ENCODE results near the gene PVALB. TPM values are rescaled to one million over a fixed set of nuclear protein-coding genes. Genes with fewer than 3 reads are reported as not detected.

The PVALB gene
- total and polyA plus RNA-seq, 9 of the 15 experiments (the other 6 are each of a cell fraction or from before 2014, with no cell fraction given): not detected

GRCh38 chr22:36815558-36816338 is 1.1 kb downstream of the PVALB start (continued):
- TF ChIP-seq, protein P1, sequence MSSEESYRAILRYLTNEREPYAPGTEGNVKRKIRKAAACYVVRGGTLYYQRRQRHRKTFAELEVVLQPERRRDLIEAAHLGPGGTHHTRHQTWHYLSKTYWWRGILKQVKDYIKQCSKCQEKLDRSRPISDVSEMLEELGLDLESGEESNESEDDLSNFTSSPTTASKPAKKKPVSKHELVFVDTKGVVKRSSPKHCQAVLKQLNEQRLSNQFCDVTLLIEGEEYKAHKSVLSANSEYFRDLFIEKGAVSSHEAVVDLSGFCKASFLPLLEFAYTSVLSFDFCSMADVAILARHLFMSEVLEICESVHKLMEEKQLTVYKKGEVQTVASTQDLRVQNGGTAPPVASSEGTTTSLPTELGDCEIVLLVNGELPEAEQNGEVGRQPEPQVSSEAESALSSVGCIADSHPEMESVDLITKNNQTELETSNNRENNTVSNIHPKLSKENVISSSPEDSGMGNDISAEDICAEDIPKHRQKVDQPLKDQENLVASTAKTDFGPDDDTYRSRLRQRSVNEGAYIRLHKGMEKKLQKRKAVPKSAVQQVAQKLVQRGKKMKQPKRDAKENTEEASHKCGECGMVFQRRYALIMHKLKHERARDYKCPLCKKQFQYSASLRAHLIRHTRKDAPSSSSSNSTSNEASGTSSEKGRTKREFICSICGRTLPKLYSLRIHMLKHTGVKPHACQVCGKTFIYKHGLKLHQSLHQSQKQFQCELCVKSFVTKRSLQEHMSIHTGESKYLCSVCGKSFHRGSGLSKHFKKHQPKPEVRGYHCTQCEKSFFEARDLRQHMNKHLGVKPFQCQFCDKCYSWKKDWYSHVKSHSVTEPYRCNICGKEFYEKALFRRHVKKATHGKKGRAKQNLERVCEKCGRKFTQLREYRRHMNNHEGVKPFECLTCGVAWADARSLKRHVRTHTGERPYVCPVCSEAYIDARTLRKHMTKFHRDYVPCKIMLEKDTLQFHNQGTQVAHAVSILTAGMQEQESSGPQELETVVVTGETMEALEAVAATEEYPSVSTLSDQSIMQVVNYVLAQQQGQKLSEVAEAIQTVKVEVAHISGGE (CRISPR knock-in tag; IDR thresholded peaks at IDR 0.05): no peak
- TF ChIP-seq, protein P2, sequence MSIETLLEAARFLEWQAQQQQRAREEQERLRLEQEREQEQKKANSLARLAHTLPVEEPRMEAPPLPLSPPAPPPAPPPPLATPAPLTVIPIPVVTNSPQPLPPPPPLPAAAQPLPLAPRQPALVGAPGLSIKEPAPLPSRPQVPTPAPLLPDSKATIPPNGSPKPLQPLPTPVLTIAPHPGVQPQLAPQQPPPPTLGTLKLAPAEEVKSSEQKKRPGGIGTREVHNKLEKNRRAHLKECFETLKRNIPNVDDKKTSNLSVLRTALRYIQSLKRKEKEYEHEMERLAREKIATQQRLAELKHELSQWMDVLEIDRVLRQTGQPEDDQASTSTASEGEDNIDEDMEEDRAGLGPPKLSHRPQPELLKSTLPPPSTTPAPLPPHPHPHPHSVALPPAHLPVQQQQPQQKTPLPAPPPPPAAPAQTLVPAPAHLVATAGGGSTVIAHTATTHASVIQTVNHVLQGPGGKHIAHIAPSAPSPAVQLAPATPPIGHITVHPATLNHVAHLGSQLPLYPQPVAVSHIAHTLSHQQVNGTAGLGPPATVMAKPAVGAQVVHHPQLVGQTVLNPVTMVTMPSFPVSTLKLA (conservative IDR thresholded peaks at IDR 0.05): no peak
- no peak for TF ChIP-seq CTCFL (IDR thresholded peaks at IDR 0.05; ENCODE audit: borderline replicate concordance, insufficient read depth, low read depth, low read length, poor library complexity, severe bottlenecking)
- TF ChIP-seq KDM5B (IDR thresholded peaks at IDR 0.05; ENCODE audit: insufficient replicate concordance, low read depth, low read length): no peak
- no peak for TF ChIP-seq FOXA1 (IDR thresholded peaks at IDR 0.05; ENCODE audit: borderline replicate concordance)
- no peak for TF ChIP-seq BHLHE40 (IDR thresholded peaks at IDR 0.05; ENCODE audit: low read length)

All from K562 (cell line).